GM18511 (cell line): ENCODE results near the gene TMEM176B.
"Not testable (repeated sequence)": the region's sequence is repeated elsewhere in the genome, so short reads cannot be mapped to it uniquely, and the experiment has no call there.

Experiments
- ATAC-seq: cut with Tn5 transposase; IDR thresholded peaks from one replicate; pipeline ENCODE4 v1.9.1; 2021; ENCODE audit warnings: mild to moderate bottlenecking, moderate library complexity; ENCODE audit not compliant: unreplicated experiment

Gene TMEM176B

GRCh38 chr7:150791746-150792452, 8.3 kb downstream of the TMEM176B start:
- ATAC-seq = no peak

DNA sequence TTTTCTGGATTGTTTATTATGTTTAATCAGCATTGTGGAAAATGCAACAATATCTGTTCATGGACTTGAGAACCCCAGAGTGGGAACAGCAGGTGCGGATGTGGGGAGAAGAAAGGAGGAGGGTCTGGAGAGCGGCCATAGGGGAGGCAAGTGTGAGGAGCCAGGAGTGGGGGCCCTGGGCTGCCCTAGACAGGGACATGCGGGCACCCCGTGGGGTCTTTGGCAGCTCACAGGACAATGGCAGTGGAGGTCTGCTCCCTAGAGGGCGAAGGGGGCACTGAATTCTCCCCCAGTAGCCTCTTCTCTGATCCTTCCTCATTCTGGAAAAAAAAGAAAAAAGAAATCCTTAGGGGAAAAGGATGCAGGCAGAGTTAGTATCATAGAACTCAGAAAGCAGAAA, 8.9 kb downstream of the TMEM176B start:
- ATAC-seq = no peak

DNA sequence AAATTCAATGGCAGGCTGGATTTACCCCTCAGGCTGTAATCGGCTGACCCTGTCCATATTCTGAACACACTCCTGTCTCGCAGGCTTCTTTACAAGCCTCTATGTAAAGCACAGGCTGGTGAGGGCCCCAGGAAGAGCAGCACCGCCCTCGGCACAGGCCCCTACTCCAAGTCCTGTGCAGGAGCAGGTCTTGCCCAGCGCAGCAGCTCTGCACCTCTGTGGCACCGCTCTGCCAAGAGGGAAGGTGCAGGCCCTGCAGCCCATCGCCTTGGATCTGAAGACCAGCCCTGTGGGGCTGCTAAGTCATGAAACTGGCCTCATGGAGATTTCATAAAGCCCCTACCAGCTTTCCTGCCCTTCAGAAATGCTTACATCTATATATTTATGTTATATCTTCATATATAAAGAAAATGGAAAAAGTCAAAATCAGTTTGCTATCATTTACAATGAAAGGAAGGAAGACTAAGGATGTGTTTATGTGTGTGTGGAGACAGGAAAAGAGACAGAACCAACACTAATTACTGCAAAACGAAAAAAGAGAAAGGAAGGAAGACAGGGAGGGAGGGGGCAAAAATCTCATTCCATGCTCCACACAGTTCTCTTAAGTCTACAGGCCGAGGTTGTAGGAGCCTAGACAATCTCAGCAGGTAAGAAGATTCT, 9.6 kb downstream of the TMEM176B start:
- ATAC-seq = no peak

GRCh38 chr7:150788474-150789269, 11.5 kb downstream of the TMEM176B start:
- no peak for ATAC-seq

DNA sequence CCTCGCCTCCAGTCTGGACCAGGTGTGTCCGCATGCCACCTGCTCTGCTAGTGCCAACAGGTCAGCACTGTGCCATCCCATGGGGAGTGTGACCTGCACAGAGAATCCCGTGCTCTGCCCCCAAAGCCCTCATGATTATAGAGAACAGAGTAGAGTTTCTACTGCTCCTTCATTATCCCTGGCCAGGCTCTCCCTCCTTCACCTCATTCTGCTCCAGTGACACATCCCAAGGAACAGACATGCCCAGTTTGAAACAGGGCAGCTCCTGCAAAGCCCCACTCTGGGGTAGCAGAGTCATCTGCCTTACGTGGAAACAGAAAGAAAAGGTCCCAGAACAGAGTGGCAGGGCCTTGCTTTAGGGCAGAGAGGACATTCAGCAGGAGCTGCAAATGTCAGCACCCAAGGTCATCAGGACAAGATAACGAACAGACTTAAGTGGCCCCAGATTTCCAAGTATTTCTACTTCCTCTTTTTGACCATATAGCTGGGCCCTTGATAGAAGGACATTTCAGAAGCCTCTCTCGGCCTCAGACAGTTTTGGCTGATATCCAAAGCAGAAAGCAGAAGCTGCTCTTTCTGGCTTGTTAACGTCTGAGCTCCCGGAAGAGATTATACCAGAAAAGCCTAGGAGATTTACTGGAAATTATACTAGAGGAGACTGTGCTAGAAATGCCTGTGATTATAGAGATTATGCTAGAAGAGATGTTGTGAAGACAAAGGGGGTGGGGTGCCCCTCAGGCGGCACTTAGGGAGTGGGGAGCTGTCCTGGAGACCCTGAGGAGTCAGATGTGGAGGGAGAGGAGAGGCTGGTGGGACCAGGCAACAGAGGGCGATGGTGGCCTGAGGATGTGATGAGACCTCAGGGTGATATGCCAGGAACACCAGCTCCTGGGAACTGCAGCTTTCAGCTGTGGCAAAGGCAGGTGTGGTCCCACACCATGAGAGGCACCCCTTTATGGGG, 12.6 kb downstream of the TMEM176B start:
- peak; percentile 74 for ATAC-seq

- ATAC-seq = no peak
These were observed 15.2 kb downstream of the TMEM176B start for GRCh38 chr7:150784954-150785353.

DNA sequence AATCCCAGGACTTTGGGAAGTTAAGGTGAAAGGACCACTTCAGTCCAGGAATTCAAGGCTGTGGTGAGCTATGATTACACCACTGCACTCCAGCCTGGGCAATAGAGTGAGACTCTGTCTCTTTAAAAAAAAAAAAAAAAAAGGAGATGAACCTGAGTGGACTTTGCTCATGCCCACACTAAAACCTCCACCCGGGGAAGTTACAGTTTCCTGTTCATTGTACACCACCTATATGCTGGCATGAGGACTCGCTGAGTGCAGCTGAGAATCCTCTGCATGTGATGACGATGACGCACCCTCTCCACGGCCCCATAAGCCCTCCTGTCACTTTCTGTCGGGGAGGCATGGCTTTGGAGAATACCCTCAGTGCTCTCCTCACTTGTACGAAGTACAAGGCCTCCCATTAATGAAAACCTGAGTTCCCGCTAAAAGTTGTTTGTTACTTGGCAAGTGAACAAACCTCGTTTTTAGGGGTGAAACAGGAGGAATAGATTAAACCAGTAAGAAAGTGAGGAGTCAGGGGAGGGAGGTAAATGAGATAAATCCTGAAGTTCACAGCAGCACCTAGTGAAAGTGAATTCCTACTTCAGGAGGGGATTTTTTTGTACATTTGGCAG, 15.9 kb downstream of the TMEM176B start:
- ATAC-seq = no peak

DNA sequence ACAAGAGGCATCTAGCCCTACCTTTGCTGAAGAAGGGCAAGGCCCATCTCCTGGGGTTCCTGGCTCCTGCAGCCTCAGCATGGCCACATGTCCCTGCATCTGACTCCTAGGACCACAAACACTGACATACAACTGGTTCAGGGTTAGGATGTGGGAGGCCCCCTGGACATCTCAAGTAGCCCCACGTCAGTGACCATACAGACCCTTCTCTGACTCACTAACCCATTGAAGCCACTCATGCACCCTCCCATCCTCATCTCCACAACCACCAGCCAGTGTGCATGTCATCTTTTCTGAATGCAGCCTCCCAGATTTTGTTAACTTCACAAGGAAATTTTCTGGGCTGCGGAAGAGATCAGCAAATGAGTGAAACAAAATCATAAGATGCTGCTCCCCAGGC, 18.2 kb downstream of the TMEM176B start:
- ATAC-seq = no peak

DNA sequence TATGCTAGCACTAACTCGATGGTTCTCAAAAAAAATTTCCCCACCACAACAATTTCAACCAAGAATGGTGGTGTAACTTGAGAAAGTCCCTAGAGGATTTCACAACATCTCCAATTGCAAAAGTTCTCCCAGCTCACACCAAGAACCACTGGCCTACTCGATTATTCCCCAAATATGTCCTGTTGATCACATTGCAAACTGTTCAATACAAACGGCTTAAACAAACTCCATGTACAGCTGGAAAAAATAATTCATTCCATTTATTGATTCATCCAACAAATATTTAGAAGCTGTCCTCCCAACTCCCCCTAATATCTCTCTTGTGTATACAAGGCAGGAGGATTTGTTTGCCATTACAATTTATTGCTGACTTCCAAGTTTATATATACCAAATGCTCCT, 19.1 kb downstream of the TMEM176B start:
- no peak for ATAC-seq

DNA sequence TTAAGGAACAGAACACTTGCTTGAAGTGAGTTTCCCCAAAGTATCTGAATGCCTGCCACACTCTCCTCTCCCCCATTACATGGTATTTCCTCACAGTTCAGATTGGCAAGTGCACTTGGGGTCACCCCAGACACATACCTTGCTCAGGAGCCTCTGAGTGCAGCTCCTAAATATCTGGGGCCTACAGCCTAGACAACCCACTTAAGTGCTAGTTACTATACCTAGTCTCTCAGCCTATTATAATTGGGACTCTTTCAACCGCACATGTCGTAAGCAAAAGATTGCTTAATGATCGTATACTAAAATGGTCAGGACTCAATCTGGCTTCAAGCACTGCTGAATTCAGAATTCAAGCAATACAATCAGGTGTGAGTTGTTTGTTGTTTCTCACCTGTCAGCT, 19.9 kb downstream of the TMEM176B start:
- no peak for ATAC-seq

GRCh38 chr7:150778738-150779301, 21.3 kb downstream of the TMEM176B start:
- ATAC-seq = no peak

- ATAC-seq = no peak
These were observed 22.0 kb downstream of the TMEM176B start for GRCh38 chr7:150778014-150778737.

DNA sequence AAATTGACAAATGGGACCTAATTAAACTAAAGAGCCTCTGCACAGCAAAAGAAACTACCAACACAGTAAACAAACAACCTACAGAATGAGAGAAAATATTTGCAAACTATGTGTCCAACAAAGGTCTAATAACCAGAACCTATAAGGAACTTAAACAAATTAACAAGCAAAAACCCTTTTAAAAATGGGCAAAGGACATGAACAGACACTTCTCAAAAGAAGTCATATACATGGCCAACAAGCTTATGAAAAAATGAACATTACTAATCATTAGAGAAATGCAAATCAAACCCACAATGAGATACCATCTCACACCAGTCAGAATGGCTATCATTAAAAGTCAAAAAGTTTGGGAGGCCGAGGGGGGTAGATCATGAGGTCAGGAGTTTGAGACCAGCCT, 26.0 kb downstream of the TMEM176B start:
- not testable (repeated sequence) for ATAC-seq

DNA sequence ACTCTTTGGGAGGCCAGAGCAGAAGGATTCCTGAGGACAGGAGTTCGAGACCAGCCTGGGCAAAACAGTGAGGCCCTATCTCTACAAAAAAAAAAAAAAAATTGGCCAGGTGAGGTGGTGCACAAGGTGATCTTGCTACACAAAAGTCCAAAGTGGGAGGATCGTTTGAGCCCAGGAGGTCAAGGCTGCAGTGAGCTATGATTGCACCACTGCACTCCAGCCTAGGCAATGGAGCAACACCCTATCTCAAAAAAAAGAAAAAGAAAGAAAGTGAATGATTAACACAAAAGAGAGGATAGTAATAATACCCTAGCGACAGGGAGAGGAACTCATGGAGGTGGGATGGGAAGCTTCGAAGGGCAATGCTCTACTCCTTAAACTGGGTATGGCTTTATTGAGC, 30.4 kb downstream of the TMEM176B start:
- ATAC-seq = no peak

DNA sequence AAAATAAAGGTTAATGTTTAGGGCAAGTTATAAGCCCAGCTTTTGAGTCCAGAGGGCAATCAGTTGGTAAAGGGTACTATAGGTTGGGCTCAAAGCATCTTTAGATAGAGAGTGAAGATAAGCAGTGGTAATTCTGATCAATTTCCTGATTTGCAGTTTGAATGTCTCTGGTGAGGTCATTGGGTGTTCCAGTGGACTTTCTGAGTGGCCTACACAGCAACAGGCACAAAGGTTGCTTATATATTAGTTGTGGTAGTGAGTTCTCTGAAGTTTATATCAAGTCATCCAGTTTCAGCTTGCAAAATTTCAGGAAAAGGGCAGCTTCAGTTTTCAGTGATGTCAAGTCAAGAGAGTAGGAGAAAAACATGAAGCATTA, 33.8 kb downstream of the TMEM176B start:
- ATAC-seq = no peak

DNA sequence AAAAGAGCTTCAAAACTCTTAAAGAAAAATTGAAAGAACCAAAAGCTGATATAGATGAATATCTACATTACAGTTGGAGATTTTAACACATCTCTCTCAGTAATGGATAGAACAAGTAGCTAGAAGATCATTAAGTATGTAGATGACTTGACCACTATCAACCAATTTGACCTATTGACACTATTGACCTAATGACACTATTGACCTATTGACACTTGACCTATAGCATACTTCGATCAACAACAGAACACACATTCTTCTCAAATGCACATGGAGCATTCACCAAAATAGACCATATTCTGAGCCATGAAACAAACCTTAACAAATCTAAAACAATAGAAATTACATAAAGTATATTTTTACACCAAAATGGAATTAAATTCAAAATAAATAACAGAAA, 40.7 kb downstream of the TMEM176B start:
- ATAC-seq = no peak

DNA sequence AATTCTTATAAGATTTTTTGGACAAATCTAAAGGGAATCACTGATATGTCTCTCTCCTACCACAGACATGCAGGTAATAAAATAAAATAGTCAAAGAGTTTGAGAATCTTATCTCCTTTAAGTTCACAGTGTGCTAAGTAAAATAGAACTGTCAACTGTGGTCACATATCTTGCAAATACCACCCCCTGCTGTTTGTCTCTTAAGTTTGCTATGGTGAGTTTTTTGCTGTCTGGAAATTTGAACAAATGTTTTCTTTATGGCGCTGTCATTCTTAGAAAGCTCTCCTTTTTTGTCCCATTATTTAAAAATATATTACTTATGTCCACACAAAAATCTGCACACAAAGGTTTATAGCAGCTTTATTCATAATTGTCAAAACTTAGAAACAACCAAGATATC, 43.3 kb downstream of the TMEM176B start:
- no peak for ATAC-seq

DNA sequence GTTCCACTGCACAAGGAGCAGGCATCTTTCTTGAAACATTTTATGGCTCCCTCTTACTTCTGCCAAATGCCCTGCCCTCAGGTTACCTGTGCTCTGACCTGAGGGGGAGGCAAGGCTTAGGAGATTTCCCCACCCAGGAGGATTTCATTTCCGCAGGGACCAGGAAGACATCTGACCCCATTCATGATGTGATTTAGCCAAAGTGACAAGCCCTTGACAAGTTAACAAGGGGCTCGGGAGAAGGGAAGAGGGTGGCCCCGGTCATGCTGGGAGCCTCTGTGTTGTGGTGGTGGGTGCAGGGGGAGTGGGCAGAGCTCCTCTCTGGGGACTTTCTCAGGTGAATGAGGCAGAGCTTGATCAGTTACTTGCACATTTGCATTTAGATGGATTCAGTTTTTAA, 44.0 kb downstream of the TMEM176B start:
- ATAC-seq = no peak

DNA sequence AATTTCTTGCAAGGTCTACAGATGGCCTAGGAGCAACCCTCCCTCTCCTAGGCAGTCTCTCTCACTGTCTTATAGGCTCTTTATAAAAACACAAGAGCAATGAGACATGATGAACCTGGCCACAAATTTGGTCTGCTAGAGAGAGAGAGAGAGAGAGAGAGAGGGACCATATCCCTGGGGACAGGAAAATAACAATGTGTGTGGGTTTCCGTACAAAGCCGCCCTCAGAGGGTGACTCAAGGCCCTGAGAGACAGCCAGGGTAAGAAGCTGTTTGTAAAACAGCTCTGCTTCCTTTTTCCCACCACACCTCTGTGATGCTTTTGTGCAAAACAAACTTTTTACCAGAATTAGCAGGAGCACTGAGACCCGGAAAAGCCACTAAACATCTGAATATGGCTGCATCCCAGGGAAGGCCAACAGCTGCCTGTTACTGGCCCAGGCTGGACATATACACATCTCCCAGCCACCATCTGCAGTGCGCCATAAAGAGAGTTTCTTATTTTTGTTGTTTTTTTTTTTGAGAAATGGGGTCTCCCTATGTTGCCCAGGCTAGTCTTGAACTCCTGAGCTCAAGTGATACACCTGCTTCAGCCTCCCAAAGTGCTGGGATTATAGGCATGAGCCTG, 44.6 kb downstream of the TMEM176B start:
- peak; percentile 66 for ATAC-seq
